DOHH2 (cell line): ENCODE data around the gene TWIST2.

ENCODE experiments used
- H3F3A ChIP-seq: fragments of 200-600 bp; sonication (generic), shearing (Covaris generic); 2 replicates; pipeline ENCODE4 v1.6.0; 2016; ENCODE audit warnings: antibody characterized with exemption, mild to moderate bottlenecking; ENCODE audit not compliant: control insufficient read depth, insufficient read depth
- H3K27ac ChIP-seq: fragments of 200-600 bp; sonication (generic); 2 replicates; pipeline ENCODE4 v1.5.1; 2014; ENCODE audit warnings: low read depth, mild to moderate bottlenecking, low read length, moderate library complexity
- H3K27me3 ChIP-seq: fragments of 200-600 bp; sonication (generic); 2 replicates; pipeline ENCODE4 v1.6.1; 2014; ENCODE audit warnings: mild to moderate bottlenecking, low read length, mixed read lengths; ENCODE audit not compliant: control insufficient read depth
- H3K36me3 ChIP-seq: fragments of 200-600 bp; sonication (generic); 2 replicates; pipeline ENCODE4 v1.6.1; 2014; ENCODE audit warnings: mild to moderate bottlenecking, low read length, moderate library complexity, mixed read lengths; ENCODE audit not compliant: control insufficient read depth
- H3K4me1 ChIP-seq: fragments of 200-600 bp; sonication (generic); 2 replicates; pipeline ENCODE4 v1.6.1; 2014; ENCODE audit warnings: mild to moderate bottlenecking, low read length, mixed read lengths; ENCODE audit not compliant: control insufficient read depth
- H3K4me2 ChIP-seq: fragments of 200-600 bp; sonication (generic); 2 replicates; pipeline ENCODE4 v1.6.0; 2014; ENCODE audit warnings: mild to moderate bottlenecking, low read length, moderate library complexity
- H3K4me3 ChIP-seq: fragments of 200-600 bp; sonication (generic); 2 replicates; pipeline ENCODE4 v1.5.1; 2014; ENCODE audit warnings: mild to moderate bottlenecking, low read length, mixed read lengths
- H3K79me2 ChIP-seq: fragments of 200-600 bp; sonication (generic); 2 replicates; pipeline ENCODE4 v1.6.1; 2014; ENCODE audit warnings: mild to moderate bottlenecking, low read length, mixed read lengths; ENCODE audit not compliant: control insufficient read depth
- H3K9me2 ChIP-seq: fragments of 200-600 bp; sonication (generic); replicated peaks from 2 replicates; pipeline ENCODE4 v1.6.1; 2014; ENCODE audit warnings: mild to moderate bottlenecking, low read length, mixed read lengths; ENCODE audit not compliant: control insufficient read depth
- H3K9me3 ChIP-seq: fragments of 200-600 bp; sonication (generic); 2 replicates; pipeline ENCODE4 v1.6.1; 2014; ENCODE audit warnings: antibody characterized with exemption, low read length, mixed read lengths; ENCODE audit not compliant: control insufficient read depth, insufficient read depth
- H4K20me1 ChIP-seq: fragments of 200-600 bp; sonication (generic); 2 replicates; pipeline ENCODE4 v1.6.0; 2014; ENCODE audit warnings: low read depth, mild to moderate bottlenecking, antibody characterized with exemption, low read length, moderate library complexity; ENCODE audit not compliant: control insufficient read depth, insufficient read depth
- EZH2phosphoT487 ChIP-seq: fragments of 200-600 bp; sonication (generic); IDR thresholded peaks from 2 replicates; pipeline ENCODE4 v1.6.1; 2017; ENCODE audit warnings: borderline replicate concordance, mild to moderate bottlenecking, antibody characterized with exemption, low read length, moderate library complexity, mixed read lengths
- TF ChIP-seq, protein P1 (sequence below): fragments of 200-600 bp; sonication (generic); IDR thresholded peaks from one replicate; pipeline ENCODE4 v1.5.1; 2014; ENCODE audit warnings: antibody characterized with exemption, mild to moderate bottlenecking, low read depth, low read length; ENCODE audit not compliant: poor library complexity, severe bottlenecking

TWIST2 gene

DNA sequence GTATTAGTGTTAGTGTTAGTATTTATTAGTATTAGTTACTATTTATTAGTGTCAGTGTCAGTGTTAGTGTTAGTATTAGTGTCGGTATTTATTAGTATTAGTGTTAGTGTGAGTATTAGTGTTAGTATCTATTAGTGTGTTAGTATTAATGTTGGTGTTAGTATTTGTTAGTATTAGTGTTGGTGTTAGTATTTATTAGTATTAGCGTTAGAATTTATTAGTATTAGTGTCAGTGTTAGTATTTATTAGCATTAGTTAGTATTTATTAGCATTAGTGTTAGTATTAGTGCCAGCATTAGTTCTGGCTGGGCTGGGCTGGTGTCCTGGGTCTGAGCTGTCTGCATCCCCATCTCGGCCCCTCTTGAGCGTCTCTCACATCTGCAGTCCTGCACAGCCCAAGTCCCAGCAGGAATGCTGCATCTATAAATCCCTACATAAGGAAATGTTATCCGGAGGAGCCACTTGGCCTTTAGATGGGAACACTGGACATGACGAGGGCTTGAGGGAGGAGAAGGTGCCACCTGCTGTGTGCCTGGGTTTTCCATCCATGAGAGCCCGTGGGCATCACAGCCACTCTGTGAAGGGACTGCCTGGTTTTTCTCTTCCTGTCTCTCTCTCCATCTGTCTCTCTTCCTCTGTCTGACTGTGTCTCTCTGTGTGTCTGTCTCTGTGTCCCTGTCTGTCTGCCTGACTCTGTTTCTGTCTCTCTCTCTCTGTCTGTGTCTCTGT, 33.6 kb downstream of the TWIST2 start:
- H3K36me3 ChIP-seq: no peaks in the 10 kb centered on the region
- H3K79me2 ChIP-seq: no peaks in the 10 kb centered on the region
- TF ChIP-seq EZH2phosphoT487: no peak
- TF ChIP-seq, protein P1, sequence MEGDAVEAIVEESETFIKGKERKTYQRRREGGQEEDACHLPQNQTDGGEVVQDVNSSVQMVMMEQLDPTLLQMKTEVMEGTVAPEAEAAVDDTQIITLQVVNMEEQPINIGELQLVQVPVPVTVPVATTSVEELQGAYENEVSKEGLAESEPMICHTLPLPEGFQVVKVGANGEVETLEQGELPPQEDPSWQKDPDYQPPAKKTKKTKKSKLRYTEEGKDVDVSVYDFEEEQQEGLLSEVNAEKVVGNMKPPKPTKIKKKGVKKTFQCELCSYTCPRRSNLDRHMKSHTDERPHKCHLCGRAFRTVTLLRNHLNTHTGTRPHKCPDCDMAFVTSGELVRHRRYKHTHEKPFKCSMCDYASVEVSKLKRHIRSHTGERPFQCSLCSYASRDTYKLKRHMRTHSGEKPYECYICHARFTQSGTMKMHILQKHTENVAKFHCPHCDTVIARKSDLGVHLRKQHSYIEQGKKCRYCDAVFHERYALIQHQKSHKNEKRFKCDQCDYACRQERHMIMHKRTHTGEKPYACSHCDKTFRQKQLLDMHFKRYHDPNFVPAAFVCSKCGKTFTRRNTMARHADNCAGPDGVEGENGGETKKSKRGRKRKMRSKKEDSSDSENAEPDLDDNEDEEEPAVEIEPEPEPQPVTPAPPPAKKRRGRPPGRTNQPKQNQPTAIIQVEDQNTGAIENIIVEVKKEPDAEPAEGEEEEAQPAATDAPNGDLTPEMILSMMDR: no peak
- H3K27ac ChIP-seq: no peak overlapping the region
- H3K9me3 ChIP-seq: no peaks in the 10 kb centered on the region; the same call in 1 of the 2 replicates
- H3K4me2 ChIP-seq: no peak overlapping the region
- H3K4me1 ChIP-seq: no peaks in the 10 kb centered on the region
- H4K20me1 ChIP-seq: no peaks in the 10 kb centered on the region
- H3K9me2 ChIP-seq: no peaks in the 10 kb centered on the region
- H3F3A ChIP-seq: no peaks in the 10 kb centered on the region
- H3K27me3 ChIP-seq: no peaks in the 10 kb centered on the region
- no peak overlapping the region for H3K4me3 ChIP-seq

DNA sequence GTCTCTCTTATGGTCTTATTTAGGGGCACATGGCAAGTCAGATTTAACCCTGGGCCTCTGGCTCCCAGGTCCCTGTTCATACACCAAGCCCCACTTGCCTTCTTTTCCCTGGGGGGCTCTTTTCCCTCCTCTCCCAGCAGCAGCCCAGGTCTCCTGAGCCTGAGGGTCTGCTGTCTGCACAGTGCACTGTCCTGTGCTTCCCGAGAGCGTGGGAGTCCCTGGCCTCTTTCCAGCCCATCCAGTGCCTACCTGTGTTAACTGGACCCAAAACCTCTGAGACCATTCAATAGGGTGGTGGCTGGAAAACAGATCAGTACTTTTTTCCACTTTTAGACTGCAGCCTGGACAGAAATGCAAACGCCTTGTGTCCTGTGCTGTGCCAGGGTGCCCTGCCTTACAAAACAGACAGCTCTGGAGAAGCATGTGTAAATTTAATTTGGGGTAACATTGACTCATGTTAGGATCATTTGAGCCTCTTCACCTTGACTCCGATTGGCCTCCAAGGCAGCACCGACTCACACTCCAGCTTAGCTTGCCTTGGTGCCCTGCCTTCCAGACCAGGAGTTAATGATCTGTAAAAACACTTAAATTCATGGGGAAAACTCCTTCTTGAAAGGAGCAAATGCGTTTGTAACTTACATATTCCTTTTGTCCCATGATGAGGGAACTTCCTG, 34.3 kb downstream of the TWIST2 start:
- Histone ChIP-seq H3K9me3 (no peaks in the 10 kb centered on the region; the same call in 1 of the 2 replicates), H3K4me1 (no peaks in the 10 kb centered on the region), H3F3A (no peaks in the 10 kb centered on the region), H3K27me3 (no peaks in the 10 kb centered on the region), H3K27ac (no peak overlapping the region), H3K4me2 (no peak overlapping the region), H3K4me3 (no peak overlapping the region), H4K20me1 (no peaks in the 10 kb centered on the region), H3K36me3 (no peaks in the 10 kb centered on the region), H3K9me2 (no peaks in the 10 kb centered on the region), H3K79me2 (no peaks in the 10 kb centered on the region)
- no peak for TF ChIP-seq EZH2phosphoT487
- TF ChIP-seq, protein P1: no peak

DNA sequence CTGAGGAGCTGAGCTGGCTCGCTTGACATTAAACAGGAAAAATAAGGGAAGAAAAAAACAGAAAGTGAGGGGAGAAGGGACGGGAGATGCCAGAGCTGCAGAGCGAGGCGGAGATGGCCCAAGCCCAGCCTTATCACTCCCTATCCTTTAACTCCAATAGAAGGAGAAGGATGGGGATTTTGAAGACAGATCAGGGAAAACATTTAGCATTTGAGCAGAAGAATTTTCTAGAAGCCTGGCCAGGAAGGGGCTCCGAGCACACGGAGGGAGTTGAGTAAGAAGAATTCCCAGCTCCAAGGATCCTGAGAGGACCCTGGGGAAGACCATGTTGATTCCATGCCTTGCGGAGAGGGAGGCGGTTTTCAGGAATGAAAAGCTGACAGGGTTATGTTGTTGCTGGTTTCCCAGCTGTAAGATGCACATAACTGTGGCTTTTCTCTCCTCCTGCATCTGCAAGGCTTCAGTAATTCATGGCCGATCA, 35.6 kb downstream of the TWIST2 start:
- no peaks in the 10 kb centered on the region for H3K9me2 ChIP-seq
- H4K20me1 ChIP-seq: no peaks in the 10 kb centered on the region
- no peak overlapping the region for H3K27ac ChIP-seq
- H3K36me3 ChIP-seq: no peaks in the 10 kb centered on the region
- H3K79me2 ChIP-seq: no peaks in the 10 kb centered on the region
- no peaks in the 10 kb centered on the region; the same call in 1 of the 2 replicates for H3K9me3 ChIP-seq
- H3K4me3 ChIP-seq: no peak overlapping the region
- H3F3A ChIP-seq: no peaks in the 10 kb centered on the region
- TF ChIP-seq EZH2phosphoT487: no peak
- no peaks in the 10 kb centered on the region for H3K4me1 ChIP-seq
- no peaks in the 10 kb centered on the region for H3K27me3 ChIP-seq
- no peak overlapping the region for H3K4me2 ChIP-seq
